A549 (cell line): ENCODE measurements around the gene DAB1. TPM values are rescaled to one million over a fixed set of nuclear protein-coding genes. Genes with fewer than 3 reads are reported as not detected.

Source experiments
- ATAC-seq, 2 experiments: fragments of 200-7000 bp in 1 of 2; fragments of >200 bp in 1 of 2; cut with Nextera tagmentation in 1 of 2; cut with Tn5 transposase in 1 of 2; 3 replicates each; pipeline versions ENCODE4 v1.8.0 to v1.9.1; 2018 to 2020; ENCODE audit warnings: mild to moderate bottlenecking in 1 of 2, moderate library complexity in 1 of 2
- CTCF ChIA-PET: fragments of 300-600 bp; sonication (Branson Sonifier 250); formaldehyde crosslinking; extraction: SDS; loops from one replicate; lab custom pipeline; 2021; ENCODE audit warnings: antibody characterized with exemption, inconsistent platforms; lab: Yijun Ruan, JAX
- POLR2A ChIA-PET: fragments of 350-600 bp; formaldehyde crosslinking; extraction: SDS; loops from one replicate; lab custom pipeline; 2021; ENCODE audit warnings: antibody characterized with exemption, inconsistent platforms; lab: Yijun Ruan, JAX
- DNase-seq, 2 experiments: peaks; one replicate each; pipeline versions ENCODE4 v3.0.0 to v3.0.0-alpha.2; 2011 to 2016; ENCODE audit warnings: low read depth in 1 of 2, low spot score in 1 of 2
- FAIRE-seq: peaks from 2 replicates; lab custom pipeline; 2011; peaks lifted over from hg19 to GRCh38; lab: Jason Lieb, UNC
- H3K27ac ChIP-seq, 2 experiments: fragments of >200 bp; sonication (Bioruptor Twin); formaldehyde crosslinking; 3 replicates each; pipeline ENCODE4 v1.5.1; 2016 to 2017
- H3K4me1 ChIP-seq: fragments of >200 bp; sonication (Bioruptor Twin); formaldehyde crosslinking; 3 replicates; pipeline ENCODE4 v1.6.1; 2016
- H3K4me2 ChIP-seq: fragments of >200 bp; sonication (Bioruptor Twin); formaldehyde crosslinking; 3 replicates; pipeline ENCODE4 v1.6.1; 2016
- H3K4me3 ChIP-seq: fragments of >200 bp; sonication (Bioruptor Twin); formaldehyde crosslinking; 3 replicates; pipeline ENCODE4 v1.5.1; 2016
- H3K9me3 ChIP-seq: fragments of >200 bp; sonication (Bioruptor Twin); formaldehyde crosslinking; 3 replicates; pipeline ENCODE4 v1.6.1; 2016
- CEBPB ChIP-seq, 2 experiments: fragments of >200 bp in 1 of 2; sonication (Bioruptor Twin) in 1 of 2; formaldehyde crosslinking in 1 of 2; IDR thresholded peaks; 2 replicates each; pipeline ENCODE4 v1.6.1; 2012 to 2016
- CHD2 ChIP-seq: fragments of 150-350 bp; IDR thresholded peaks from 2 replicates; pipeline ENCODE4 v1.6.1; 2014; ENCODE audit warnings: low read length; ENCODE audit not compliant: partially characterized antibody
- NPAS2 ChIP-seq: fragments of 250-450 bp; sonication (Bioruptor Pico); IDR thresholded peaks from 2 replicates; pipeline ENCODE4 v1.8.0; 2022; ENCODE audit warnings: mild to moderate bottlenecking, moderate library complexity, borderline replicate concordance
- RAD21 ChIP-seq, 2 experiments: fragments of >200 bp in 1 of 2; sonication (Bioruptor Twin) in 1 of 2; formaldehyde crosslinking in 1 of 2; IDR thresholded peaks in 1 of 2; conservative IDR thresholded peaks in 1 of 2; 2 replicates in 1 of 2; 3 replicates in 1 of 2; pipeline ENCODE4 v1.6.1; 2012 to 2018; ENCODE audit warnings: inconsistent platforms in 1 of 2
- RCOR1 ChIP-seq: fragments of 150-350 bp; IDR thresholded peaks from 2 replicates; pipeline ENCODE4 v1.6.1; 2014; ENCODE audit warnings: antibody characterized with exemption, low read length, low read depth
- TP53 ChIP-seq: fragments of 250-450 bp; sonication (Bioruptor Pico); IDR thresholded peaks from 2 replicates; pipeline ENCODE4 v1.5.0; 2021; ENCODE audit warnings: mild to moderate bottlenecking, moderate library complexity
- ZFP36 ChIP-seq: fragments of 450-650 bp; IDR thresholded peaks from 2 replicates; pipeline ENCODE4 v1.6.1; 2014; ENCODE audit warnings: borderline replicate concordance; ENCODE audit not compliant: partially characterized antibody
- ZNF302 ChIP-seq: fragments of 250-450 bp; sonication (Bioruptor Pico); IDR thresholded peaks from 2 replicates; pipeline ENCODE4 v1.9.0; 2021; ENCODE audit warnings: inconsistent platforms, mild to moderate bottlenecking, moderate library complexity
- ZSCAN20 ChIP-seq: fragments of 250-450 bp; sonication (Bioruptor Pico); IDR thresholded peaks from 2 replicates; pipeline ENCODE4 v1.8.0; 2022; ENCODE audit warnings: mild to moderate bottlenecking, moderate library complexity
- WGBS: methylation state at CpG from one replicate; pipeline ENCODE4 v1.1.6; 2017; ENCODE audit errors: missing lambda C conversion rate; 5-methylcytosine and 5-hydroxymethylcytosine counted together
- polyA plus RNA-seq, 4 experiments: library from polyadenylated mRNA; depleted of rRNA in 3 of 4; stranded (reverse); fragments of >200 nt; fragmentation: RNase III in 1 of 4; extraction: RNeasy Plus Mini Kit Qiagen cat#74134 plus additional on column Dnase treatment in 1 of 4; gene quantifications; 2 replicates in 3 of 4; 3 replicates in 1 of 4; pipeline ENCODE4 v1.2.3, GENCODE V29; 2011 to 2017
- TF ChIP-seq, protein P1 (sequence below): fragments of 250-450 bp; sonication (Bioruptor Pico); IDR thresholded peaks from 2 replicates; pipeline ENCODE4 v1.5.0; 2020; ENCODE audit warnings: low read depth, mild to moderate bottlenecking, moderate library complexity
- TF ChIP-seq, protein P2 (sequence below): fragments of 450-650 bp; IDR thresholded peaks from 2 replicates; pipeline ENCODE4 v1.6.1; 2014; ENCODE audit warnings: antibody characterized with exemption
- TF ChIP-seq, protein P3 (sequence below): IDR thresholded peaks from 2 replicates; pipeline ENCODE4 v1.6.1; 2012
- TF ChIP-seq, protein P4 (sequence below): fragments of >200 bp; sonication (Bioruptor Twin); formaldehyde crosslinking; IDR thresholded peaks from 2 replicates; pipeline ENCODE4 v1.6.1; 2016
- TF ChIP-seq, protein P5 (sequence below): fragments of 250-450 bp; sonication (Bioruptor Pico); IDR thresholded peaks from 2 replicates; pipeline ENCODE4 v1.5.0; 2021; ENCODE audit warnings: mild to moderate bottlenecking, moderate library complexity, borderline replicate concordance
- TF ChIP-seq, protein P6 (sequence below): fragments of >200 bp; sonication (Bioruptor Twin); formaldehyde crosslinking; IDR thresholded peaks from 3 replicates; pipeline ENCODE4 v1.5.1; 2016
- TF ChIP-seq, protein P7 (sequence below): fragments of 200-600 bp; sonication (generic); IDR thresholded peaks from 2 replicates; pipeline ENCODE4 v1.6.1; 2016; ENCODE audit warnings: antibody characterized with exemption, mild to moderate bottlenecking, moderate library complexity

DAB1 gene
- polyA plus RNA-seq, 2 of the 4 experiments (the other 2 are of a cell fraction): not detected

DNA sequence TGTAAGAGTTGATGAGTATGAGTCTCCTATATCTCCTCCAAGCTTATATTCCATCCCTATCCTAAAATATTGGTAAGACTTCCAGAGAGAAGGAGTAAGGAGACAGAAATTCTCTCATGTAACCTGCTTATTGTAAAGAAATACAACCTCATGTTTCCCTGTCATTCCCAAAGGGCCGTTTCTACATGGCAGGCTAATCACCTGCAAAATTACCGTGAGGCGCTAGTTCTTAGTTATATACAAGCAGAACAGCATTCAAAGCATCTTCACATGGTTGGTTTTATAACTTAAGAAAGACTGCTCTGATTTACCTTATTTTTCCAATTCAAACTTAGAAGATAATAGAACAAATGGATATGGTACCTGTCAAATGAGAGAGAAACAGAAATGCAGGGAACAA is 42.9 kb downstream of the DAB1 start:
- H3K4me2 ChIP-seq: no peak overlapping the region
- TF ChIP-seq, protein P1, sequence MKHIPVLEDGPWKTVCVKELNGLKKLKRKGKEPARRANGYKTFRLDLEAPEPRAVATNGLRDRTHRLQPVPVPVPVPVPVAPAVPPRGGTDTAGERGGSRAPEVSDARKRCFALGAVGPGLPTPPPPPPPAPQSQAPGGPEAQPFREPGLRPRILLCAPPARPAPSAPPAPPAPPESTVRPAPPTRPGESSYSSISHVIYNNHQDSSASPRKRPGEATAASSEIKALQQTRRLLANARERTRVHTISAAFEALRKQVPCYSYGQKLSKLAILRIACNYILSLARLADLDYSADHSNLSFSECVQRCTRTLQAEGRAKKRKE: no peak
- TF ChIP-seq, protein P2, sequence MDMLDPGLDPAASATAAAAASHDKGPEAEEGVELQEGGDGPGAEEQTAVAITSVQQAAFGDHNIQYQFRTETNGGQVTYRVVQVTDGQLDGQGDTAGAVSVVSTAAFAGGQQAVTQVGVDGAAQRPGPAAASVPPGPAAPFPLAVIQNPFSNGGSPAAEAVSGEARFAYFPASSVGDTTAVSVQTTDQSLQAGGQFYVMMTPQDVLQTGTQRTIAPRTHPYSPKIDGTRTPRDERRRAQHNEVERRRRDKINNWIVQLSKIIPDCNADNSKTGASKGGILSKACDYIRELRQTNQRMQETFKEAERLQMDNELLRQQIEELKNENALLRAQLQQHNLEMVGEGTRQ: no peak
- TF ChIP-seq, protein P3, sequence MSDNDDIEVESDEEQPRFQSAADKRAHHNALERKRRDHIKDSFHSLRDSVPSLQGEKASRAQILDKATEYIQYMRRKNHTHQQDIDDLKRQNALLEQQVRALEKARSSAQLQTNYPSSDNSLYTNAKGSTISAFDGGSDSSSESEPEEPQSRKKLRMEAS: no peak
- TF ChIP-seq RAD21 (conservative IDR thresholded peaks at IDR 0.05 in 1 of 2, IDR thresholded peaks at IDR 0.05 in 1 of 2): no peak
- TF ChIP-seq, protein P4, sequence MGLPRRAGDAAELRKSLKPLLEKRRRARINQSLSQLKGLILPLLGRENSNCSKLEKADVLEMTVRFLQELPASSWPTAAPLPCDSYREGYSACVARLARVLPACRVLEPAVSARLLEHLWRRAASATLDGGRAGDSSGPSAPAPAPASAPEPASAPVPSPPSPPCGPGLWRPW: no peak
- no peak for TF ChIP-seq NPAS2 (CRISPR knock-in tag)
- no peak for TF ChIP-seq CHD2
- no peak for TF ChIP-seq ZNF302 (CRISPR knock-in tag)
- TF ChIP-seq, protein P5, sequence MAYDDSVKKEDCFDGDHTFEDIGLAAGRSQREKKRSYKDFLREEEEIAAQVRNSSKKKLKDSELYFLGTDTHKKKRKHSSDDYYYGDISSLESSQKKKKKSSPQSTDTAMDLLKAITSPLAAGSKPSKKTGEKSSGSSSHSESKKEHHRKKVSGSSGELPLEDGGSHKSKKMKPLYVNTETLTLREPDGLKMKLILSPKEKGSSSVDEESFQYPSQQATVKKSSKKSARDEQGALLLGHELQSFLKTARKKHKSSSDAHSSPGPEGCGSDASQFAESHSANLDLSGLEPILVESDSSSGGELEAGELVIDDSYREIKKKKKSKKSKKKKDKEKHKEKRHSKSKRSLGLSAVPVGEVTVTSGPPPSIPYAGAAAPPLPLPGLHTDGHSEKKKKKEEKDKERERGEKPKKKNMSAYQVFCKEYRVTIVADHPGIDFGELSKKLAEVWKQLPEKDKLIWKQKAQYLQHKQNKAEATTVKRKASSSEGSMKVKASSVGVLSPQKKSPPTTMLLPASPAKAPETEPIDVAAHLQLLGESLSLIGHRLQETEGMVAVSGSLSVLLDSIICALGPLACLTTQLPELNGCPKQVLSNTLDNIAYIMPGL (CRISPR knock-in tag): no peak
- no peak for TF ChIP-seq ZFP36
- TF ChIP-seq, protein P6, sequence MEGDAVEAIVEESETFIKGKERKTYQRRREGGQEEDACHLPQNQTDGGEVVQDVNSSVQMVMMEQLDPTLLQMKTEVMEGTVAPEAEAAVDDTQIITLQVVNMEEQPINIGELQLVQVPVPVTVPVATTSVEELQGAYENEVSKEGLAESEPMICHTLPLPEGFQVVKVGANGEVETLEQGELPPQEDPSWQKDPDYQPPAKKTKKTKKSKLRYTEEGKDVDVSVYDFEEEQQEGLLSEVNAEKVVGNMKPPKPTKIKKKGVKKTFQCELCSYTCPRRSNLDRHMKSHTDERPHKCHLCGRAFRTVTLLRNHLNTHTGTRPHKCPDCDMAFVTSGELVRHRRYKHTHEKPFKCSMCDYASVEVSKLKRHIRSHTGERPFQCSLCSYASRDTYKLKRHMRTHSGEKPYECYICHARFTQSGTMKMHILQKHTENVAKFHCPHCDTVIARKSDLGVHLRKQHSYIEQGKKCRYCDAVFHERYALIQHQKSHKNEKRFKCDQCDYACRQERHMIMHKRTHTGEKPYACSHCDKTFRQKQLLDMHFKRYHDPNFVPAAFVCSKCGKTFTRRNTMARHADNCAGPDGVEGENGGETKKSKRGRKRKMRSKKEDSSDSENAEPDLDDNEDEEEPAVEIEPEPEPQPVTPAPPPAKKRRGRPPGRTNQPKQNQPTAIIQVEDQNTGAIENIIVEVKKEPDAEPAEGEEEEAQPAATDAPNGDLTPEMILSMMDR: no peak
- TF ChIP-seq, protein P7, sequence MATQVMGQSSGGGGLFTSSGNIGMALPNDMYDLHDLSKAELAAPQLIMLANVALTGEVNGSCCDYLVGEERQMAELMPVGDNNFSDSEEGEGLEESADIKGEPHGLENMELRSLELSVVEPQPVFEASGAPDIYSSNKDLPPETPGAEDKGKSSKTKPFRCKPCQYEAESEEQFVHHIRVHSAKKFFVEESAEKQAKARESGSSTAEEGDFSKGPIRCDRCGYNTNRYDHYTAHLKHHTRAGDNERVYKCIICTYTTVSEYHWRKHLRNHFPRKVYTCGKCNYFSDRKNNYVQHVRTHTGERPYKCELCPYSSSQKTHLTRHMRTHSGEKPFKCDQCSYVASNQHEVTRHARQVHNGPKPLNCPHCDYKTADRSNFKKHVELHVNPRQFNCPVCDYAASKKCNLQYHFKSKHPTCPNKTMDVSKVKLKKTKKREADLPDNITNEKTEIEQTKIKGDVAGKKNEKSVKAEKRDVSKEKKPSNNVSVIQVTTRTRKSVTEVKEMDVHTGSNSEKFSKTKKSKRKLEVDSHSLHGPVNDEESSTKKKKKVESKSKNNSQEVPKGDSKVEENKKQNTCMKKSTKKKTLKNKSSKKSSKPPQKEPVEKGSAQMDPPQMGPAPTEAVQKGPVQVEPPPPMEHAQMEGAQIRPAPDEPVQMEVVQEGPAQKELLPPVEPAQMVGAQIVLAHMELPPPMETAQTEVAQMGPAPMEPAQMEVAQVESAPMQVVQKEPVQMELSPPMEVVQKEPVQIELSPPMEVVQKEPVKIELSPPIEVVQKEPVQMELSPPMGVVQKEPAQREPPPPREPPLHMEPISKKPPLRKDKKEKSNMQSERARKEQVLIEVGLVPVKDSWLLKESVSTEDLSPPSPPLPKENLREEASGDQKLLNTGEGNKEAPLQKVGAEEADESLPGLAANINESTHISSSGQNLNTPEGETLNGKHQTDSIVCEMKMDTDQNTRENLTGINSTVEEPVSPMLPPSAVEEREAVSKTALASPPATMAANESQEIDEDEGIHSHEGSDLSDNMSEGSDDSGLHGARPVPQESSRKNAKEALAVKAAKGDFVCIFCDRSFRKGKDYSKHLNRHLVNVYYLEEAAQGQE: no peak
- TF ChIP-seq ZSCAN20 (CRISPR knock-in tag): no peak
- no peak for TF ChIP-seq CEBPB (IDR thresholded peaks at IDR 0.05)
- TF ChIP-seq TP53 (CRISPR knock-in tag): no peak
- TF ChIP-seq RCOR1: no peak
- CTCF ChIA-PET: interaction anchor here (1.0 kb wide), 1 partner anchor 8 kb away, joined by 3 read pairs; no protein-coding TSS in a partner anchor
- POLR2A ChIA-PET: no interaction called here
- no peaks in the 10 kb centered on the region for H3K4me1 ChIP-seq
- 16% methylated on average over 3 of the region's 3 CpGs for WGBS
- DNase-seq (no peak), FAIRE-seq (no peak), ATAC-seq (no peak)
- no peak overlapping the region for H3K4me3 ChIP-seq
- H3K27ac ChIP-seq: no peak overlapping the region
- H3K9me3 ChIP-seq: no peaks in the 10 kb centered on the region
